Ishikawa (cell line): ENCODE measurements around the gene CD300E.

ENCODE experiments used
- CEBPB ChIP-seq: IDR thresholded peaks from 2 replicates; pipeline ENCODE4 v1.6.1; 2012
- CREB1 ChIP-seq: IDR thresholded peaks from 2 replicates; pipeline ENCODE4 v1.6.1; 2012; ENCODE audit warnings: low read depth
- EGR1 ChIP-seq: IDR thresholded peaks from 2 replicates; pipeline ENCODE4 v1.6.1; 2012
- EP300 ChIP-seq: IDR thresholded peaks from 2 replicates; pipeline ENCODE4 v1.6.1; 2012; ENCODE audit warnings: borderline replicate concordance
- FOXM1 ChIP-seq: IDR thresholded peaks from 2 replicates; pipeline ENCODE4 v1.6.1; 2012; ENCODE audit warnings: low read depth, borderline replicate concordance
- MAX ChIP-seq: IDR thresholded peaks from 2 replicates; pipeline ENCODE4 v1.6.1; 2012
- NFIC ChIP-seq: IDR thresholded peaks from 2 replicates; pipeline ENCODE4 v1.6.1; 2012
- RAD21 ChIP-seq: IDR thresholded peaks from 2 replicates; pipeline ENCODE4 v1.6.1; 2012; ENCODE audit warnings: low read depth
- REST ChIP-seq: IDR thresholded peaks from 2 replicates; pipeline ENCODE4 v1.6.1; 2012; ENCODE audit warnings: low read depth, mild to moderate bottlenecking
- TAF1 ChIP-seq: IDR thresholded peaks from 2 replicates; pipeline ENCODE4 v1.6.1; 2012; ENCODE audit warnings: low read depth, mild to moderate bottlenecking
- TCF12 ChIP-seq: IDR thresholded peaks from 2 replicates; pipeline ENCODE4 v1.6.1; 2012; ENCODE audit warnings: low read depth
- TEAD4 ChIP-seq: IDR thresholded peaks from 2 replicates; pipeline ENCODE4 v1.6.1; 2012
- USF1 ChIP-seq: IDR thresholded peaks from 2 replicates; pipeline ENCODE4 v1.6.1; 2012
- YY1 ChIP-seq: IDR thresholded peaks from 2 replicates; pipeline ENCODE4 v1.6.1; 2012; ENCODE audit warnings: low read depth
- ZBTB7A ChIP-seq: IDR thresholded peaks from 2 replicates; pipeline ENCODE4 v1.6.1; 2012; ENCODE audit warnings: low read depth

CD300E gene

GRCh38 chr17:74606050-74606449, 17.5 kb downstream of the CD300E start:
- TF ChIP-seq ZBTB7A (no peak), EGR1 (no peak), MAX (no peak), REST (no peak), YY1 (no peak), TAF1 (no peak), NFIC (no peak), EP300 (no peak), USF1 (no peak), TCF12 (no peak), TEAD4 (no peak), RAD21 (no peak), CEBPB (no peak), FOXM1 (no peak), CREB1 (no peak)

- no peak for TF ChIP-seq FOXM1
- TF ChIP-seq MAX: no peak
- TF ChIP-seq TAF1: no peak
- no peak for TF ChIP-seq TEAD4
- TF ChIP-seq CEBPB: no peak
- no peak for TF ChIP-seq EP300
- TF ChIP-seq EGR1: no peak
- TF ChIP-seq ZBTB7A: no peak
- TF ChIP-seq YY1: no peak
- no peak for TF ChIP-seq USF1
- TF ChIP-seq TCF12: no peak
- no peak for TF ChIP-seq CREB1
- no peak for TF ChIP-seq REST
- no peak for TF ChIP-seq RAD21
- no peak for TF ChIP-seq NFIC
Observed at GRCh38 chr17:74605361-74605760, 18.2 kb downstream of the CD300E start.

- no peak for TF ChIP-seq TCF12
- TF ChIP-seq EP300: no peak
Observed at GRCh38 chr17:74604761-74605160, 18.8 kb downstream of the CD300E start.

- no peak for TF ChIP-seq REST
- TF ChIP-seq YY1: no peak
- TF ChIP-seq CREB1: no peak
- no peak for TF ChIP-seq EP300
- no peak for TF ChIP-seq FOXM1
- no peak for TF ChIP-seq RAD21
- no peak for TF ChIP-seq USF1
- TF ChIP-seq EGR1: no peak
- no peak for TF ChIP-seq TCF12
- TF ChIP-seq TEAD4: no peak
- TF ChIP-seq NFIC: no peak
- TF ChIP-seq ZBTB7A: no peak
- TF ChIP-seq CEBPB: no peak
- TF ChIP-seq MAX: no peak
- TF ChIP-seq TAF1: no peak
Observed at GRCh38 chr17:74604200-74604599, 19.3 kb downstream of the CD300E start.
